ENCODE measurements around the gene NPLOC4.
A peak's percentile ranks its signal among the peaks of the same experiment; 100 is the strongest.

Gene NPLOC4

GRCh38 chr17:81517009-81517338 is 119.9 kb downstream of the NPLOC4 start:
- DNase-seq (ENCODE audit: low spot score), result no peak
- no peak for TF ChIP-seq CTCF (IDR thresholded peaks at IDR 0.05; ENCODE audit: borderline replicate concordance, control extremely low read depth, extremely low read depth, insufficient read depth, missing control alignments)
- in situ Hi-C loops (cut with MboI; ENCODE audit: low sequenced_read_pairs, unreplicated experiment), result no loop called here

GRCh38 chr17:81516439-81516838 is 120.5 kb downstream of the NPLOC4 start:
- no peak for TF ChIP-seq CTCF (IDR thresholded peaks at IDR 0.05; ENCODE audit: borderline replicate concordance, control extremely low read depth, extremely low read depth, insufficient read depth, missing control alignments)
- in situ Hi-C loops (cut with MboI; ENCODE audit: low sequenced_read_pairs, unreplicated experiment), result no loop called here

GRCh38 chr17:81515530-81516041 is 121.3 kb downstream of the NPLOC4 start:
- TF ChIP-seq CTCF (IDR thresholded peaks at IDR 0.05; ENCODE audit: borderline replicate concordance, control extremely low read depth, extremely low read depth, insufficient read depth, missing control alignments), result no peak
- in situ Hi-C loops (cut with MboI; ENCODE audit: low sequenced_read_pairs, unreplicated experiment), result no loop called here
- no peak for DNase-seq (ENCODE audit: low spot score)

More at GRCh38 chr17:81516439-81516838, 120.5 kb downstream of the NPLOC4 start:
- no peak for DNase-seq (ENCODE audit: low spot score)

GRCh38 chr17:81514739-81515529 is 122.0 kb downstream of the NPLOC4 start:
- TF ChIP-seq CTCF (IDR thresholded peaks at IDR 0.05; ENCODE audit: borderline replicate concordance, control extremely low read depth, extremely low read depth, insufficient read depth, missing control alignments), result no peak
- DNase-seq (ENCODE audit: low spot score), result peak; percentile 87
- in situ Hi-C loops (cut with MboI; ENCODE audit: low sequenced_read_pairs, unreplicated experiment), result no loop called here

GRCh38 chr17:81514489-81514738 is 122.5 kb downstream of the NPLOC4 start:
- DNase-seq (ENCODE audit: low spot score), result no peak
- in situ Hi-C loops (cut with MboI; ENCODE audit: low sequenced_read_pairs, unreplicated experiment), result no loop called here
- TF ChIP-seq CTCF (IDR thresholded peaks at IDR 0.05; ENCODE audit: borderline replicate concordance, control extremely low read depth, extremely low read depth, insufficient read depth, missing control alignments), result no peak

- no peak for TF ChIP-seq CTCF (IDR thresholded peaks at IDR 0.05; ENCODE audit: borderline replicate concordance, control extremely low read depth, extremely low read depth, insufficient read depth, missing control alignments)
- no peak for DNase-seq (ENCODE audit: low spot score)
- in situ Hi-C loops (cut with MboI; ENCODE audit: low sequenced_read_pairs, unreplicated experiment), result no loop called here
Measured at GRCh38 chr17:81513753-81514488, 123.0 kb downstream of the NPLOC4 start.
